ENCODE measurements around the gene PTMA.
A peak's percentile ranks its signal among the peaks of the same experiment; 100 is the strongest.

The PTMA gene

DNA sequence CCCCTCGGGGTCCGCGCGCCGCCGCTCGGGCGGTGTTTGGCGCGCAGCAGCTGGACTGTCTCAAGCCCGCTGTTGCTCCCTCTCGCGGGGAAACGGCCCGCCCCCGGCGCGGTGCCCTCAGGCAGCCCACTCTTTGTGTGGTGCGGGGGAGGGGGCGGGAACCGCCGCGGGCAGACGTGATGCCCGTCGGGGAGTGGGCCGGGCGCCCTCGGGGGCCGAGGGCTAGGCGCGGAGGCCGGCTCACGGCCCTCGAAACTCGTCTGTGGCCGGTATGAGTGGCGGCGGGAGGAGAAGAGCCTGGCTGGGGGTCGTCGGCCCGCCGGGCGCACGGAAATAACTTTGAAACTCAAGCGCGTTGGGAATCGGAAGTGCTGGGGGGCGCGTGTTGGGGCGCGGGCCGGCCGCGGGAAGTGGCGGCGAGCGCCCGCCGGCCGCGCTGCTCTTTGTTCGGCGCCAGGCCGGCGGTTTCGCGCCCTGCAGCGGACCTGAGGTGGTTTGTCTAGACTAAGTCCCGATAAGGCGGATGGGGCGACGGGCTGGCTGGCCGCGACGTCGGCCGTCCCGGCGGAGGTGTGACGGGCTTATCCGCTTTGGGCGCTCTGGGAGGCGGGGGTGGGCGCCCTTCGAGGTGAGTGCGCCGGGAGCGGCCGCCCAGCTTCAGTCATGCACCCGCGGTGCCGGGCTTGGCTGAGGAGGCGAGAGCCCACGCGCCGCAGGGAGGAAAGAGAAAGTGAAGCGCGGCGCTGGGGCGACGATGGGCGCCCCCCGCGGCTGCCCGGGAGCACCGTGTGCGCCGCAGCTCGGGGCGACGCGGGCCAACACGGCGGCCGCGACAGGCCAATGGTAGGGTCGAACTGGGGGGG, 679 bp downstream of the PTMA start:
- Histone ChIP-seq H3K4me2 (ENCODE audit: low read depth, low read length) (peak overlapping the region; percentile 77), H3K27me3 (replicated peaks; ENCODE audit: insufficient read depth, low read length) (no peaks in the 10 kb centered on the region), H3K36me3 (replicated peaks; ENCODE audit: insufficient read depth, low read length) (peaks cover 2% of the 10 kb centered on the region; the same call in 1 of the 2 replicates), H2AFZ (ENCODE audit: low read length) (no peak overlapping the region), H3K79me2 (ENCODE audit: low read length) (peaks cover 52% of the 10 kb centered on the region), H3K27ac (ENCODE audit: low read length) (peak overlapping the region; percentile 87), H3K4me3 (ENCODE audit: low read length) (peak overlapping the region; percentile 99), H3F3A (ENCODE audit: insufficient read depth, low read length) (peaks cover 53% of the 10 kb centered on the region), H3K4me1 (ENCODE audit: low read length) (peaks cover 17% of the 10 kb centered on the region), H3K9me2 (replicated peaks; ENCODE audit: insufficient read depth, low read length) (no peaks in the 10 kb centered on the region), H3K9ac (ENCODE audit: low read length) (peak overlapping the region; percentile 100), H3K9me3 (replicated peaks; ENCODE audit: insufficient read depth, low read length) (no peaks in the 10 kb centered on the region), H4K20me1 (ENCODE audit: insufficient read depth, low read length) (peaks cover 37% of the 10 kb centered on the region)
- peak; percentile 37 for DNase-seq
- TF ChIP-seq, protein P1, sequence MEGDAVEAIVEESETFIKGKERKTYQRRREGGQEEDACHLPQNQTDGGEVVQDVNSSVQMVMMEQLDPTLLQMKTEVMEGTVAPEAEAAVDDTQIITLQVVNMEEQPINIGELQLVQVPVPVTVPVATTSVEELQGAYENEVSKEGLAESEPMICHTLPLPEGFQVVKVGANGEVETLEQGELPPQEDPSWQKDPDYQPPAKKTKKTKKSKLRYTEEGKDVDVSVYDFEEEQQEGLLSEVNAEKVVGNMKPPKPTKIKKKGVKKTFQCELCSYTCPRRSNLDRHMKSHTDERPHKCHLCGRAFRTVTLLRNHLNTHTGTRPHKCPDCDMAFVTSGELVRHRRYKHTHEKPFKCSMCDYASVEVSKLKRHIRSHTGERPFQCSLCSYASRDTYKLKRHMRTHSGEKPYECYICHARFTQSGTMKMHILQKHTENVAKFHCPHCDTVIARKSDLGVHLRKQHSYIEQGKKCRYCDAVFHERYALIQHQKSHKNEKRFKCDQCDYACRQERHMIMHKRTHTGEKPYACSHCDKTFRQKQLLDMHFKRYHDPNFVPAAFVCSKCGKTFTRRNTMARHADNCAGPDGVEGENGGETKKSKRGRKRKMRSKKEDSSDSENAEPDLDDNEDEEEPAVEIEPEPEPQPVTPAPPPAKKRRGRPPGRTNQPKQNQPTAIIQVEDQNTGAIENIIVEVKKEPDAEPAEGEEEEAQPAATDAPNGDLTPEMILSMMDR (IDR thresholded peaks at IDR 0.05; ENCODE audit: low read length), result no peak
- TF ChIP-seq EZH2 (optimal IDR thresholded peaks at IDR 0.05; ENCODE audit: low read depth, low read length), result no peak
- no peak for TF ChIP-seq EZH2phosphoT487 (IDR thresholded peaks at IDR 0.05; ENCODE audit: low read length)

DNA sequence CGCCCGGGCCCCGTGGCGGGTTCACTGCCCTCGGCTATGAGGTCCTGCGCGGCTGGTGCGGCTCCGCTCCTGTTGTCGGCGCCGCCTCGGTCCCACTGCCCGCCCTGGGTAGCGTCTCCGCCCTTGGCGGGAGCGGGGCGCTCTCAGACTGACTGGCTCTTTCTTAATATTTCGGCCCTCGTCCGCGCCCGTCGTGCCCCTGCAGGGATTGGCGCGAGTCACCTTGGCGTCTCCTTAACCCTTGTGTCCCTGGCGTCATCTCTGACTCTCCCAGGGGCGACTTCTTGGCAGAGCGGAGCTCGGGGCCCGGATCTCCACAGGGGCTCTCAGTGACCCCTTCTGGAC, 1.3 kb downstream of the PTMA start:
- Histone ChIP-seq H3K36me3 (replicated peaks; ENCODE audit: insufficient read depth, low read length) (peaks cover 2% of the 10 kb centered on the region; the same call in 1 of the 2 replicates), H3K27me3 (replicated peaks; ENCODE audit: insufficient read depth, low read length) (no peaks in the 10 kb centered on the region), H3K4me2 (ENCODE audit: low read depth, low read length) (peak overlapping the region; percentile 77), H3K9ac (ENCODE audit: low read length) (peak overlapping the region; percentile 100), H3F3A (ENCODE audit: insufficient read depth, low read length) (peaks cover 59% of the 10 kb centered on the region), H3K9me3 (replicated peaks; ENCODE audit: insufficient read depth, low read length) (no peaks in the 10 kb centered on the region), H3K4me1 (ENCODE audit: low read length) (peaks cover 17% of the 10 kb centered on the region), H3K27ac (ENCODE audit: low read length) (peak overlapping the region; percentile 87), H3K4me3 (ENCODE audit: low read length) (peak overlapping the region; percentile 99), H2AFZ (ENCODE audit: low read length) (no peak overlapping the region), H3K79me2 (ENCODE audit: low read length) (peaks cover 52% of the 10 kb centered on the region), H4K20me1 (ENCODE audit: insufficient read depth, low read length) (peaks cover 39% of the 10 kb centered on the region), H3K9me2 (replicated peaks; ENCODE audit: insufficient read depth, low read length) (no peaks in the 10 kb centered on the region)
- TF ChIP-seq, protein P1 (IDR thresholded peaks at IDR 0.05; ENCODE audit: low read length), result no peak
- TF ChIP-seq EZH2 (optimal IDR thresholded peaks at IDR 0.05; ENCODE audit: low read depth, low read length), result no peak
- no peak for TF ChIP-seq EZH2phosphoT487 (IDR thresholded peaks at IDR 0.05; ENCODE audit: low read length)
- no peak for DNase-seq

DNA sequence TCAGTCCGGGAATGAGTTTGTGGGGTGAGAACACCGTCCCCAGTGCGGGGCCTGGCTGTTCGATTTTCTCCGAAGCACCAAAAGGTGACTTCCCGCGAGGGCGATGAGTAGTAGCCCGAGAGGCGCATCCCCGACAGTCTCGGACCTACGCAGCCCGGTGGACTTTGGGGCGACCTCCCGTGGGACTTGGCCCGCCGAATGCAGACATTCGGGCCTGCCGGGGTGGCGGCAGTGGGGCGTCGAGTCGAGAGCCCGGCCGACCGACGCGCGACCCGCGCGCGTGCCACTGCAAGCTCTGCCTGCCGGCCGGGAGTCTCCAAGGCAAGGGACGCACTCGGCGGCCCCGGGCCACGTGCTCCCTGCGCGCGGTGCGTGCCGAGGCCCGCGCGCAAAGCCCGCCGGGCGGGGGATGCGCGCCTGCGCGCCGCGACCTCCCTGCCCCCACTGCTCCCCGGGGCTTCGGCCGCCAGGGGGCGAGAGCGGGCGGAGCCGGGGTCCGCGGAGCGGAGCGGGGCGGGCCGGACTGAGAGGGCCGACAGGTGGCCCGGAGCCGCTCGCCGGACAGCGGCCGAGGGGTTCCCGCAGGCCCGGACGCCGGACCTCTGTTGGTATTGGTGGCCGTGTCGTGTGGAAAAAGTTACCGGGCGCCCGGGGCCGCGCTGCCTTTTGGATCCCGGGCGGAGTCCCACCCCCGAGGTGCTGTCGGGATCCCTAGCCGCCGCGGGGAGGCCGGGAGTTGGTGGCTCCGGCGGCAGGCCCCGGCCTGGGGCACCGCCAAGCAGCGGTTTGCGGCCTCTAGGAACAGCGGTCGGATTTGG, 1.9 kb downstream of the PTMA start:
- H3K79me2 ChIP-seq (ENCODE audit: low read length), result peaks cover 52% of the 10 kb centered on the region
- peak overlapping the region; percentile 89 for H3K4me2 ChIP-seq (ENCODE audit: low read depth, low read length)
- H3K4me1 ChIP-seq (ENCODE audit: low read length), result peaks cover 17% of the 10 kb centered on the region
- no peaks in the 10 kb centered on the region for H3K27me3 ChIP-seq (replicated peaks; ENCODE audit: insufficient read depth, low read length)
- no peaks in the 10 kb centered on the region for H3K9me2 ChIP-seq (replicated peaks; ENCODE audit: insufficient read depth, low read length)
- H3K4me3 ChIP-seq (ENCODE audit: low read length), result peak overlapping the region; percentile 99
- H3K27ac ChIP-seq (ENCODE audit: low read length), result peak overlapping the region; percentile 87
- peak; percentile 89 for DNase-seq
- H2AFZ ChIP-seq (ENCODE audit: low read length), result no peak overlapping the region
- TF ChIP-seq, protein P1 (IDR thresholded peaks at IDR 0.05; ENCODE audit: low read length), result peak; percentile 39
- TF ChIP-seq EZH2phosphoT487 (IDR thresholded peaks at IDR 0.05; ENCODE audit: low read length) (no peak), EZH2 (optimal IDR thresholded peaks at IDR 0.05; ENCODE audit: low read depth, low read length) (no peak)
- no peaks in the 10 kb centered on the region for H3K9me3 ChIP-seq (replicated peaks; ENCODE audit: insufficient read depth, low read length)
- H4K20me1 ChIP-seq (ENCODE audit: insufficient read depth, low read length), result peaks cover 39% of the 10 kb centered on the region
- peaks cover 64% of the 10 kb centered on the region for H3F3A ChIP-seq (ENCODE audit: insufficient read depth, low read length)
- H3K9ac ChIP-seq (ENCODE audit: low read length), result peak overlapping the region; percentile 100
- H3K36me3 ChIP-seq (replicated peaks; ENCODE audit: insufficient read depth, low read length), result peaks cover 2% of the 10 kb centered on the region; the same call in 1 of the 2 replicates

Data from MM.1S (cell line).